ENCODE measurements around the gene PSMD9.
"Not testable (repeated sequence)": the region's sequence is repeated elsewhere in the genome, so short reads cannot be mapped to it uniquely, and the experiment has no call there.

PSMD9 gene

GRCh38 chr12:121925358-121925695, 36.7 kb downstream of the PSMD9 start:
- no peak overlapping the region for H3K4me3 Mint-ChIP-seq
- no peak overlapping the region for H3K27ac Mint-ChIP-seq
- H3K27me3 Mint-ChIP-seq (ENCODE audit: low read depth), result peaks cover 3% of the 10 kb centered on the region
- peaks cover 2% of the 10 kb centered on the region for H3K4me1 Mint-ChIP-seq (ENCODE audit: low read depth)
- H3K36me3 Mint-ChIP-seq (ENCODE audit: low read depth), result peaks cover 3% of the 10 kb centered on the region
- no peaks in the 10 kb centered on the region for H3K9me3 Mint-ChIP-seq

- Mint-ChIP-seq H3K4me3 (no peak overlapping the region), H3K36me3 (ENCODE audit: low read depth) (no peaks in the 10 kb centered on the region), H3K27ac (no peak overlapping the region), H3K4me1 (ENCODE audit: low read depth) (peaks cover 2% of the 10 kb centered on the region), H3K9me3 (no peaks in the 10 kb centered on the region), H3K27me3 (ENCODE audit: low read depth) (no peaks in the 10 kb centered on the region)
Observed at GRCh38 chr12:121926874-121927706, 38.5 kb downstream of the PSMD9 start.

DNA sequence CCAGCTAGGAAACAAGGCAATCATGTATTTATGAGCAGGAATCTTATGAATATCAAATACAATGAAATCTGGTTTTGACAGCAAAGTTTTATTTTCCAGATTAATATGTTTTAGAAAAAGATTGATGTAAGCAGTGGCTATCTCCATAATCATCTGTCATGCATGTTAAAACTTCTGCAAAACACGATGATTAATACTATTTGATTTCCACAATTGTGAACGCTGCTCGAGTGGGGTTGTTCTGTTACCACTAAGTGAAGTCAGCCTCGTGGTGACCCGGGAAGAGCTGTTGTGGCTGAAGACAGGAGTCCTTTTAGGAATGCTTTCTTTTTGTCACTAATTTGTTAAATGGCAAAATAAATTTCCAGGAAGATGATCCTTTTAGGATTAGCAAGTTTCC, 39.2 kb downstream of the PSMD9 start:
- Mint-ChIP-seq H3K27ac (no peak overlapping the region), H3K27me3 (ENCODE audit: low read depth) (no peaks in the 10 kb centered on the region), H3K4me1 (ENCODE audit: low read depth) (peaks cover 2% of the 10 kb centered on the region), H3K9me3 (no peaks in the 10 kb centered on the region), H3K4me3 (no peak overlapping the region), H3K36me3 (ENCODE audit: low read depth) (peaks cover 4% of the 10 kb centered on the region)

DNA sequence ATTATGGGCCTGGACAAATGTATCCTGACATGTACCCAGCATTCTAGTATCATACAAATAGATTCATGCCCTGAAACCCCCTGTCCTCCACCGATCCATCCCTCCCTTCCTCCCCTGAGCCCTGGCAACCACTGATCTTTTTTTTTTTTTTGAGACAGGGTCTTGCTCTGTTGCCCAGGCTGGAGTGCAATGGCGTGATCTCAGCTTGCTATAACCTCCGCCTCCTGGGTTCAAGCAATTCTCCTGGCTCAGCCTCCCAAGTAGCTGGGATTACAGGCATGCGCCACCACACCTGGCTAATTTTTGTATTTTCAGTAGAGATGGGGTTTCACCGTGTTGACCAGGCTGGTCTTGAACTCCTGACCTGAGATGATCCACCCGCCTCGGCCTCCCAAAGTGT, 41.0 kb downstream of the PSMD9 start:
- H3K27ac Mint-ChIP-seq; H3K27me3 Mint-ChIP-seq (ENCODE audit: low read depth); H3K9me3 Mint-ChIP-seq; H3K4me1 Mint-ChIP-seq (ENCODE audit: low read depth); H3K4me3 Mint-ChIP-seq; H3K36me3 Mint-ChIP-seq (ENCODE audit: low read depth): not testable (repeated sequence)

DNA sequence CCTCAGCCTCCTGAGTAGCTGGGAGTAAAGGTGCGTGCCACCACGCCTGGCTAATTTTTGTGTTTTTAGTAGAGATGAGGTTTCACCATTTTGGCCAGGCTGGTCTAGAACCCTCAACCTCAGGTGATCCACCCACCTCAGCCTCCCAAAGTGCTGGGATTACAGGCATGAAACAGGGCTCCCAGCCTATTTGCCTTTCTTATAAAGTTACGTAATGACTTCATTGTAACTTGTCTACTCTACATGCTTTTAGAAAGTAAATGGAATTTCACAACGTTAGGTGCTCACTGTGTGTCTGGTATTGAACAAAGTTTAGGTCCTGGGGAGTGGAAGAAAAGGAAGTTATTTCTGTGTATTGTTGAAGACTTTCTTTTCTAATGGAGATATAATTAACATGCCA, 42.3 kb downstream of the PSMD9 start:
- Mint-ChIP-seq H3K36me3 (ENCODE audit: low read depth) (peaks cover 6% of the 10 kb centered on the region), H3K27ac (no peak overlapping the region), H3K27me3 (ENCODE audit: low read depth) (no peaks in the 10 kb centered on the region), H3K4me1 (ENCODE audit: low read depth) (peaks cover 2% of the 10 kb centered on the region), H3K9me3 (no peaks in the 10 kb centered on the region), H3K4me3 (no peak overlapping the region)

DNA sequence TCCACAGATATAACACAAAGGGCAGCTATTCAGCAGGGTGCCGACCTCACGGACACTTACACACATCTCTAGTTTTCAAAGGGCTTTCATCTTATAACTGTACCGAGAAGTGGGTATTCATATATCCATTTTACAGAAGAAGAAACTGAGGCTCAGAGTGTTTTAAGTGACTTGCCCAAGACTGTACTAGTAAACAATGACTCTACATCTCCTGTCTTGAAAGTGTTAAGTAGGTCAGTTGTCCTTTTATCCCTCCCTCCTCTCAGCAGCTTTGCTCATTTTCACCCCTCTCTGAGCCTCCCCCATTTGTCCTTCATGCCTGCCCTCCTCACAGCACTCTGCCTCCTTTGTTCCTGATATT, 43.6 kb downstream of the PSMD9 start:
- H3K36me3 Mint-ChIP-seq (ENCODE audit: low read depth), result peaks cover 9% of the 10 kb centered on the region
- H3K4me1 Mint-ChIP-seq (ENCODE audit: low read depth), result peaks cover 2% of the 10 kb centered on the region
- no peak overlapping the region for H3K27ac Mint-ChIP-seq
- H3K9me3 Mint-ChIP-seq, result no peaks in the 10 kb centered on the region
- no peak overlapping the region for H3K4me3 Mint-ChIP-seq
- H3K27me3 Mint-ChIP-seq (ENCODE audit: low read depth), result no peaks in the 10 kb centered on the region

- H3K27me3 Mint-ChIP-seq (ENCODE audit: low read depth), result no peaks in the 10 kb centered on the region
- H3K36me3 Mint-ChIP-seq (ENCODE audit: low read depth), result peaks cover 10% of the 10 kb centered on the region
- no peak overlapping the region for H3K4me3 Mint-ChIP-seq
- no peaks in the 10 kb centered on the region for H3K9me3 Mint-ChIP-seq
- no peak overlapping the region for H3K27ac Mint-ChIP-seq
- peaks cover 3% of the 10 kb centered on the region for H3K4me1 Mint-ChIP-seq (ENCODE audit: low read depth)
Observed at GRCh38 chr12:121932914-121933521, 44.4 kb downstream of the PSMD9 start.

- Mint-ChIP-seq H3K4me3 (no peak overlapping the region), H3K27ac (no peak overlapping the region), H3K9me3 (no peaks in the 10 kb centered on the region), H3K36me3 (ENCODE audit: low read depth) (peaks cover 10% of the 10 kb centered on the region), H3K27me3 (ENCODE audit: low read depth) (no peaks in the 10 kb centered on the region), H3K4me1 (ENCODE audit: low read depth) (peaks cover 3% of the 10 kb centered on the region)
Observed at GRCh38 chr12:121933522-121934308, 45.1 kb downstream of the PSMD9 start.

DNA sequence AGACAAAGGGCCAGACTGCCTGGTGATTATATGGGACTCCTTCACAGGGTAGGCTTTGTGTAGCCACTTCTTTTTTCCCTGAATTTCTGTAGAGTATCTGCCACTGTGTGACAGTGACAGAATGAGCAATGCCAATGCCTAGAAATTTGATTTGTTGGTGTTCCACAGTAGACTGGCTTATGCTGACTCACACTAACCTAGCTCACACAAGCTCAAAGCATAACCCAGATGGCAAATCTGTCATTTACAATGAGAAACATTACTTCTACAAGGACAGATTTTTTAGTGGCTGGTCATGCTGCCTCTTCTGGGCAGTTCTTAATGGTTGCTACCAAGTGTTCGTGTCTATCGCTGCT, 45.7 kb downstream of the PSMD9 start:
- peaks cover 3% of the 10 kb centered on the region for H3K4me1 Mint-ChIP-seq (ENCODE audit: low read depth)
- H3K36me3 Mint-ChIP-seq (ENCODE audit: low read depth), result peaks cover 10% of the 10 kb centered on the region
- H3K9me3 Mint-ChIP-seq, result no peaks in the 10 kb centered on the region
- no peaks in the 10 kb centered on the region for H3K27me3 Mint-ChIP-seq (ENCODE audit: low read depth)
- H3K27ac Mint-ChIP-seq, result no peak overlapping the region
- no peak overlapping the region for H3K4me3 Mint-ChIP-seq

DNA sequence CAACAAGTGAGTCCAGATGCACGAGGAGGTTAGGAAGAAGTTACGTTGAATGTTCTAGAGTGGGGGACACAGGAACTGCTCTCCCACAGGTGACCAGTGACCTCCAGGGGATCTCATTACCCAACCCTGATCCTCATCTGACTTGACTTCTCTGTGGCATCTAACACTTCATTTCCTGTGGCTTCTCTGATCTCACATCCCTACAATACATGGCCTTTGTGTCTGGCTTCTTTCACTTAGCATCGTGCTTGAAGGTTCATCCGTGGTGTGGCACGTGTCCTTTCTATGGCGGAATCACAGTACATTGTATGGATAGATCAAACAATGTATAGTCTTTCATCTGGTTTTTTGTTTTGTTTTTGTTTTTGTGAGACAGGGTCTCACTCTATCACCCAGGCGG, 49.1 kb downstream of the PSMD9 start:
- no peak overlapping the region for H3K27ac Mint-ChIP-seq
- H3K36me3 Mint-ChIP-seq (ENCODE audit: low read depth), result peaks cover 7% of the 10 kb centered on the region
- no peak overlapping the region for H3K4me3 Mint-ChIP-seq
- no peaks in the 10 kb centered on the region for H3K9me3 Mint-ChIP-seq
- no peaks in the 10 kb centered on the region for H3K27me3 Mint-ChIP-seq (ENCODE audit: low read depth)
- H3K4me1 Mint-ChIP-seq (ENCODE audit: low read depth), result peaks cover 3% of the 10 kb centered on the region

- Mint-ChIP-seq H3K4me1 (ENCODE audit: low read depth) (peaks cover 3% of the 10 kb centered on the region), H3K4me3 (no peak overlapping the region), H3K27ac (no peak overlapping the region), H3K36me3 (ENCODE audit: low read depth) (peaks cover 6% of the 10 kb centered on the region), H3K27me3 (ENCODE audit: low read depth) (no peaks in the 10 kb centered on the region), H3K9me3 (no peaks in the 10 kb centered on the region)
Observed at GRCh38 chr12:121939186-121939585, 50.6 kb downstream of the PSMD9 start.

GRCh38 chr12:121939992-121940766, 51.6 kb downstream of the PSMD9 start:
- Mint-ChIP-seq H3K27ac (no peak overlapping the region), H3K36me3 (ENCODE audit: low read depth) (peaks cover 5% of the 10 kb centered on the region), H3K4me1 (ENCODE audit: low read depth) (peaks cover 3% of the 10 kb centered on the region), H3K4me3 (no peak overlapping the region), H3K27me3 (ENCODE audit: low read depth) (no peaks in the 10 kb centered on the region), H3K9me3 (no peaks in the 10 kb centered on the region)

DNA sequence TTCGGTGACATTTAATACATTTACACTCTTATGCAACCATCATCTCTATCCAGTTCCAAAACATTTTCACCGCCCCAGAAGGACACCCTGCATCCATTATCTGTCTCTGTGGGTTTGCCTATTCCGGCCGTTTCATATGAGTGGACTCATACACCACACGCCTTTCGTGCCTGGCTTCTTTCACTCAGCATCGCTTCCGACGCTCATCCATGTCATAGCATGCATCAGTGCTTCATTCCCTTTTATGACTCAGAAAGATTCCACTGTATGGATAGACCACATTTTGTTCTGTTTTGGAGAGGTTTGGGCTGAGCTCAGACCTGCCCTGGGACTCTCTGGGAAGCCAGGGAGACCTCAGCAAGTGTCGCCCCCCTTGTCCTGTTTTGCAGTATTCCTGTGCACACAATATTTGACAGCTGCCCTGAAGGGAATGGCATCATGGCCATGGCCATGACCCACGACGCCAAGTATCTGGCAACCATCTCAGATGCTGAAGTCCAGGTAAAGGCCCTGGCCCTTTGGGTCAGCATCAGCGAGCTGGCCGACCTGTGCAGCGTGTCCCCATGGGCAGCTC, 53.6 kb downstream of the PSMD9 start:
- peaks cover 3% of the 10 kb centered on the region for H3K4me1 Mint-ChIP-seq (ENCODE audit: low read depth)
- no peaks in the 10 kb centered on the region for H3K27me3 Mint-ChIP-seq (ENCODE audit: low read depth)
- H3K27ac Mint-ChIP-seq, result no peak overlapping the region

DNA sequence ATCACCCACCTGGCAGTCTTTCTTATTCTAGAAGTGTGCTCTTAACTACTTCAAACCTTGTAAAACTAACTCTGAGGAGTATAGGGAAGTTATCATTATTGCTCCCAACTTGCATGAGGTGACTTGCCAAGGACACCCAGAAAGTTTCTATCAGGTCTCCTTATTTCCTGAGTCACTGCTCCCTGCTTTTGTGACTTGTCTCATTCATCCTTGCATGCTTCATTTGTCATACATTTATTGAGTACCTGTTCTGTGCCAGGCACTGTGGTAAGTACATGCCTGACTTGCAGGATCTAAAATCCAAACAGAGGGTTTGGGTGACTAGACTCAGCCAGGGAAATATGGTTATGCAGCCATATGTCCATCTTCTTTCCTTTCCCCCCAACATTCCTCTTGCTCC, 55.3 kb downstream of the PSMD9 start:
- Mint-ChIP-seq H3K36me3 (ENCODE audit: low read depth) (no peaks in the 10 kb centered on the region), H3K9me3 (no peaks in the 10 kb centered on the region), H3K4me1 (ENCODE audit: low read depth) (no peaks in the 10 kb centered on the region), H3K27ac (no peak overlapping the region), H3K4me3 (no peak overlapping the region), H3K27me3 (ENCODE audit: low read depth) (no peaks in the 10 kb centered on the region)

More for the DNA sequence above, 53.6 kb downstream of the PSMD9 start:
- Mint-ChIP-seq H3K9me3 (no peaks in the 10 kb centered on the region), H3K36me3 (ENCODE audit: low read depth) (peaks cover 2% of the 10 kb centered on the region), H3K4me3 (no peak overlapping the region)
